HuH-7.5 (cell line): ENCODE measurements around the gene ADCY4.

Source experiments
- DNase-seq: peaks from one replicate; pipeline ENCODE4 v3.0.0; 2011; ENCODE audit warnings: low spot score

The ADCY4 gene

DNA sequence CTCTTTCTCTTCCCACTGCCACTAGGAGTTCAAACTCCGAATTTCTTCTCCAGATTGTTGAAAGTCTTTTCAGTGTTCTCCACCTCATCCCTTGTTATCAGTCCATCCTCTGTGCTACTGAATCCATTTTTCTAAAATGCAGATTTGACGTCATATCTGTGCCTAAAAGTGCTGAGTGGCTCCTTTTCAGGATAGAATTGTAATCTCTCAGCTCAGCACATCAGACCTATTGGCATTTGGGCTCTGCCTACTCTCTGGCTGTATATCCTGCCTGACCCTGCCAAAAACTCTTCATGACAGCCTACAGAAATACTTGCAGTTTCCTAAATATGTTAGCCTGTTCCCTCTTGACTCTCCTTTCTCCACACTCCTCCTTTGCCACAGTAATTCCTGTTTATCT, 62.4 kb downstream of the ADCY4 start:
- no peak for DNase-seq

DNA sequence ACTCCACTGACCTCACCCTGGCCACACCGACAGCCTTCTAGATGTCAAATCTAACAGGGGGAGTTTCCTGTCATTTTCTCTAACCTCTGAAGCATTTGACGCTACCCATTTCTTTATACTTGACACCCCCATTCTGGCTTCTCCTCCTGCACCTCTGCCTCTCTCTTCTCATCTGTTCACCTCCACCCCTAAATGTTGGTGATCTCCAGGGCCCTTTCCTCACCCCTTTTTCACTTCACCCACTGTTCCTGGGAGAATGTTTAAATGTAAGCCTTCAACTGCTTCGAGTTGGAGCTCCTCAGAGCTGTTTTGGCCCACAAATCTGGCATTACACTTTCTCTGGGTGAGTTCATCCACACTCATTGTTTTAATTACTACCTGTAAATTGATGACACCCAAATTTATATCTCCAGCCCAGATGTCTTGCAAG, 63.0 kb downstream of the ADCY4 start:
- no peak for DNase-seq

- peak; percentile 96 for DNase-seq
Observed at GRCh38 chr14:24271134-24271833, 63.6 kb downstream of the ADCY4 start, which contains the start of gene RABGGTA. RABGGTA (minus strand) TSS chr14:24271597; CDS start chr14:24271115, 482 bp downstream.

DNA sequence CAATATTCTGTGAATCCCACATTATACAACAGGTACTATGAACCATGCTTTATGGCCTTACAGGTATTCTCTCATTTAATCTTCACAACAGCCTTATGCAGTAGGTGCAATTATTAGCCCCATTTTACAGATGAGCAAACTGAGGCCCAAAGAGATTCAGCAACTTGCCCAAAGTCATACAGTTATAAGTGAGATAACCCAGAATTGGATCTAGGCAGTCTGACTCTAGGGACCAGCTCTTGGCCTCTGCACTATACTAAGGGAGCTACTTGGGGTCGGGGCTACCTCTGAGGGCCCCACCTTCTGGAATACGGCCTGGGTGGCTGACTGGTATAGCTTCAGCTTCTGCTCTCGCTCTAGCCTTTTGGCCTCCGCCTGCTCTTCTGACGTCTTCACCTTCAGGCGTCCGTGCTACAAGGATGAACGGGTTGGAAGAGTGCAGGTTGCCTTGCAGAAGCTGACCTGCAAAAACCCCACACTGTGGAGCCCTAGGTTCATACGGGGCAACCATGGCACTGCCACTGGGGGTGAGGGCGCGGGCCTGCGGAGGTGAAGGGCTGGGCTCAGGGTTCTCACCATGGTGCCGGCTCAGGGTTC, 64.2 kb downstream of the ADCY4 start:
- no peak for DNase-seq

DNA sequence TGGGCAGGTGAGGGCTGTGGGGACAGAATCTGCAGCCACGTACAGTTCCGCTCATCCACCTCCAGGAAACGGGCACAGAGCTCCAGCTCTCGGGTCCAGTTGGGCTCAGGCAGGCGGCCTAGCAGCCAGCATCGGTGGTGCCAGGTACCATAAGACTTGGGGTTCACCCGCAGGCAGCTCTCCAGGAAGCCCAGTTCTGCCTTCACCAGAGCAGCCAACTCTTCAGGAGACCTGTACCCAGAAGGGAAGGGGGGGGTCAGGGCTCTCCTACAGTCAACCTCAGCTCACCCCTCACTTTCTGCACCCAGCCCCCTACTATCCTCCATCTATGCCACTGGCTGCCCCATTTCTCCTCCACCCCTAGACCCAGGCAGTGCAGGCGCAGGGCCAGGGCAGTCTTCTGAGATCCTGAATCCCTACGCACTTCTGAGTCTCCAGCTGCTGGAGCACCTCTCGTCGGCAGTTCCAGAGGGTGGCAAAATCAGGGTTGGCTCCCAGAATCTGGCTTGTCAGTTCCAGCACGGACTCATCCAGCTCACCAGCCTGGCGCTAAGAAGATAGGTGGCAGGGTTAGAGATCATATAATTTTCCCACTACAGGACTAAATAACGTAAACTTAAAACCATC, 64.8 kb downstream of the ADCY4 start:
- no peak for DNase-seq

- DNase-seq = no peak
Observed at GRCh38 chr14:24269368-24269767, 65.5 kb downstream of the ADCY4 start.
